Fibroblast of peridontal ligament (primary cell): ENCODE results near the gene CHAF1B.

Experiments
- DNase-seq: peaks from one replicate; pipeline ENCODE4 v3.0.0-alpha.2; 2010; ENCODE audit errors: extremely low read depth

The CHAF1B gene

GRCh38 chr21:36428761-36429432 is 43.7 kb downstream of the CHAF1B start:
- no peak for DNase-seq

GRCh38 chr21:36429947-36430546 is 44.9 kb downstream of the CHAF1B start:
- DNase-seq, result peak; percentile 94

GRCh38 chr21:36430841-36431240 is 45.6 kb downstream of the CHAF1B start:
- DNase-seq, result no peak

GRCh38 chr21:36431252-36431651 is 46.1 kb downstream of the CHAF1B start:
- no peak for DNase-seq

DNA sequence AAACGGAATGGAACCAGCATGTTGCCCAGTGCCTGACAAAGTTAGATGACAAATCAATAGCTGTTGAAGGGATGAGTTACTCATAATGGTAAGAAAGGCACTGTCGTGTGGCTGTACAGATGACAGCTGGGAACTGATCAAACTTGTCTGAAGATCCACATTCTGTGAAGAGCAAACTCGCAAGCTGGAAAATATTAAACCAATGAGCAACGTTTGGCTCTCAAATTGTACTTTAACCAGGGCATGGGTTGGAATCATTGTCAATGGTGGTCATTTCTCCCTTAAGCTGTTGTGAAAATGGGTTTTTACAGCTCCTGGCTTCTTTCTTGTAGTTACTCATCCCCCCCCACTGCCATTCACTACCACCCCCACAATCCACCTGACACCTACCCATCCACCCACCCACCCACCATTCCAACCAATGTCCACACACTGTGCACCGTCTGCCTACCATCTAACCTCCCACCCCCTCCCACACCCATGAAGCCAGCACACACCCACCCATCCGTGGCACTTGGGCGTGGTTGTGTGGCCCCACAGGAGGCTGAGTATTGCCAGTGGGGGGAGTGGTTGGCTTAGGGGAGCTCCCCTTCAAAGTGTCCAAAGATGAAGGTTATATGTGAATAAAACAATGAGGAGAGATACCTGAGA is 48.0 kb downstream of the CHAF1B start:
- DNase-seq, result no peak

DNA sequence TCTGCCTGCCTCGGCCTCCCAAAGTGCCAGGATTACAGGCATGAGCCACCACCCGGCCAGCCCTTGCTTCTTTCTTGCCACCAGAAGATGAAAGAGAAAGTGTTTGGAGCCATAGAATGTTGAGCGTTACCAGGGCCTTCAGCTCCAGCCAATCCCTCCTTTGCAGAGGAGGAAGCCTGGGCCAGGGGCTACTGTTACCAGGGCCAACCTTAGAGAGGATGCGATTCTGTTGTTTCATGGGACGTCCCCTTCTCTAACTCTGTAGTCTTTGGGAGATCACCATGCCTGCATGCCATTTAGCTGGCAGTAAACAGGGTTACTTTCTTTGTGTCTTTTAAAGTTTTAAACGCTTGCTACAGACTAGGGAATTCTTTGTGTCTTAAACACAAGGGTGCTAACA is 49.0 kb downstream of the CHAF1B start:
- DNase-seq, result no peak

GRCh38 chr21:36436829-36437744 is 51.9 kb downstream of the CHAF1B start:
- no peak for DNase-seq

GRCh38 chr21:36437745-36438128 is 52.5 kb downstream of the CHAF1B start:
- peak; percentile 64 for DNase-seq

DNA sequence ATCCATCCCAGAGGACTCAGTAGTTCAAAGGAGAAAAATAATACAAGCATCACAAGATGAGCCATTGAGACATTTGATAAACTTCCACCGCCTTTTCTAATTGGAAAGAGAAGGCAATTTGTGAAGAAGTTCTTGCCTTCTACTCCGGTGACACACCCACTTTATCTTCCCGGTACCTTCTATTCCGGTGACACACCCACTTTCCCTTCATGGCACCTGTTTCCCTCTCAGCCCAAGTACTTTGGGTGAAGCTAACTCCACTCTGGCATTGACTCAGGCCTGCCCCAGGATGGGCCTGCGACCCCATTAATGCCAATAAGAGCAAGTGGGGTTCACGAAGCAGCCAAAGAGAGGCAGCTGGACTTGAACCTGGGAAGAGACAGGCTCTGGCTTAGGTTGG is 56.5 kb downstream of the CHAF1B start:
- DNase-seq, result no peak

DNA sequence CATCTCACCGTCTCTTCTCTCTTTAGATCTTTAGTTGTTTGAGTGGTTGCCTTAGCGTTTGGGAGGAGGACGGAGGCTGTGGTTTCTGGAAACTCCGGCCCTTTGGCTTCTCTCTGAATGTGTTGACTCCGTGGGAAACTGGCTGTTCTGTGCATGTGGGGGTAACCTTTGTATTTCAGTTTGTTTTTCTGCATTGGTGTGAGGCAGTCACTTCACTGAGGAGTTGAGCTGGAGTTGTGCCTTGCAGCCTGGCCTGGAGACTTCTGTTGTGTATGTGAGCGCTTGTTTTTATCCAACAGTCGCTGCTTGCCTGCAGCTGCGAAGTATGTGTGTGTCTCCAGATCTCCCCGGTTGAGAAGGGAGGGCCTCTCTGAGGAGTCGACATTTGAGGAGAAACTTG is 61.1 kb downstream of the CHAF1B start:
- DNase-seq, result no peak

- no peak for DNase-seq
These were observed 65.3 kb downstream of the CHAF1B start for GRCh38 chr21:36450511-36450910.

GRCh38 chr21:36451506-36451905 is 66.3 kb downstream of the CHAF1B start:
- no peak for DNase-seq

DNA sequence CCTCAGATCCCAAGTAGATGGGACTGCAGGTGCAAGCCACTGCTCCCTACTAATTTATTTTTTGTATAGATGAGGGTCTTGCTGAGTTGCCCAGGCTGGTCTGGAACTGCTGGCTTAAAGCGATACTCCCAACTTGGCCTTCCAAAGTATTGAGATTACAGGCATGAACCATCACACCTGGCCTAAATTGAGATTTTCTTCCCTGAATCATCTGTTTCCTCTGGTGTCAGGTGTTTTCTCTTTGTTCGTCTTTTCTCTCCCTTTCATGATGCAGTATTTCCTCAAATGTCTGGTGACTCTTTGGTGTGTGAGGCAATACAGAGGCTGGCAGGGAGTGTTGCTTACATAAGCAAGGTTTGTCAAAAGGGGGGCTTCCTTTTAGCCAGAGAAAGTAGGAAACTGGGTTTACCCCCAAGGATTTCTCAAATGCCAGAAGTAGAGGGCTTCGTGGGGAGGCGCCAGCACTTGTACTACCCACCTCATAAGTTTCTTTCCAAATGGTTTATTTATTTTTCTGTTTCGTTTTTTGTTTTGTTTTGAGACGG is 67.2 kb downstream of the CHAF1B start:
- no peak for DNase-seq

- DNase-seq, result no peak
These were observed 68.9 kb downstream of the CHAF1B start for GRCh38 chr21:36454093-36454531.

DNA sequence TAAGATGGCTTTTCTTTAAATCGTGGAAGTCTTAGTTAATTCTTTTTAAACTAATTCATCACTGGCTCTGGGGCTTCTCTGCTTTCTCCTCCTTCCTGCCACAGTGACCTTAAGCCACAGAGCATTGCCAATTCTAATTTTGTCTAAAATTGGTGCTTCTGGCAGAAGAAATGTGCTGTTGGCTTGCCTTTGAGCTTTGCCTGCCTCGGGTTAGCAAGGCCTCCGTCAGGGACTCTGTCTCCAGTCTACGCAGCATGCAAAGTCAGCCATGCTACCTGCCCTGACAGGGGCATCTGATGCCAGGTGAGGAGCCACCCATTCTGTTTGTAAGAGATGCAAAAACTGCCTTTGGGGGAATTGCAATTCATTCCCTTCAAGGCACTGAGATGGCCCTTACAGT is 69.5 kb downstream of the CHAF1B start:
- DNase-seq, result no peak

GRCh38 chr21:36456729-36457414 is 71.7 kb downstream of the CHAF1B start:
- DNase-seq, result no peak

- no peak for DNase-seq
These were observed 73.9 kb downstream of the CHAF1B start for GRCh38 chr21:36459098-36459497.

GRCh38 chr21:36460866-36461265 is 75.7 kb downstream of the CHAF1B start:
- DNase-seq, result no peak

GRCh38 chr21:36461277-36461917 is 76.2 kb downstream of the CHAF1B start:
- no peak for DNase-seq

GRCh38 chr21:36461918-36462486 is 76.8 kb downstream of the CHAF1B start:
- DNase-seq, result no peak
